NCI-H1694 treated with DMSO at 0.1 percent for 48 hours (cell line): Measurements from ENCODE around the gene ENTPD2.

Experiments
- DNase-seq: peaks from one replicate; lab custom pipeline; 2025; lab: John Stamatoyannopoulos, UW

The ENTPD2 gene

DNA sequence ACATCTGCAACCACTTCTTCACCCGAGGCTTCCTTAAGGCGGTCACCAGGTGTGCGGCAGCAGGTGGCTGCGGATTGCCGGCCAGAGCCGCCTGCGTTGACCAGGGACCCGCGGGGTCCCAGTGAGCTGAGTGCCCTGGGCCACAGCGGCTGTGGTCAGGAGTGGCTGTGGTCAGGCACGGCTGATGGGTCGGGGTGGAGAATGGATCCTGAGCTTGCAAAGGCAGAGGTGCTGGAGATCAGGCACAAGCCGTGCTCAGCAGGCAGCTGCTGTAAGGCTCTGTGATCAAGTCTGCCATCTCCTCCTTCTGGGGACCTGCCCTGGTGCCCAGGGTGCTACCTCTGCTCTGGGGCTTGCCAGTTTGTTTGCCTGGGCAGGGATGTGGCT lies 25.5 kb upstream of the ENTPD2 start:
- DNase-seq: no peak

DNA sequence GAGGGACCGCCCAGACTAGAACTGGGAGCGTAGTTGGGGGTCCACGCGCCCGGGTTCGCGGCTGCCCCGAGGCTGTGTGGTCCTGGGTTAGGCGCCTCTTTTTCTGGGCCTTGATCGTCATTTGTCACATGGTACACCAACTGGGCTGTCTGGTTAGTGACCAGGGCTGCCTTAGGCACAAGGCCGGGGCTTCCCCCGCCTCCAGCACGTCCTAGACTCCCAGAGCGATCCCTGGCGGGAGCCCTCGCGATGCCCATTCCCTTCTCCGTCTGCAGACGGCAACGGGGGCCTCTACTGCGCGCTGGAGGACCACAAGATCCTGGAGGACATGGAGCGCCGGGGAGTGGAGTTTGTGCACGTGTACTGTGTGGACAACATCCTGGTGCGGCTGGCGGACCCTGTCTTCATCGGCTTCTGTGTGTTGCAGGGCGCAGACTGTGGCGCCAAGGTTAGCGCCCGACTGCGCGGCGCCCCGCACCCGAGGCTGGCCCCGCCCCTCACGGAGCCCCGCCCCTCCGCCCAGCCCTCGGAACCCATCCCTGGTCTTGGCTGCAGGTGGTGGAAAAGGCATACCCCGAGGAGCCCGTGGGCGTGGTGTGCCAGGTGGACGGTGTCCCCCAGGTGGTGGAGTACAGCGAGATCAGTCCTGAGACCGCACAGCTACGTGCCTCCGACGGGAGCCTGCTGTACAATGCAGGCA lies 25.0 kb upstream of the ENTPD2 start:
- no peak for DNase-seq

DNA sequence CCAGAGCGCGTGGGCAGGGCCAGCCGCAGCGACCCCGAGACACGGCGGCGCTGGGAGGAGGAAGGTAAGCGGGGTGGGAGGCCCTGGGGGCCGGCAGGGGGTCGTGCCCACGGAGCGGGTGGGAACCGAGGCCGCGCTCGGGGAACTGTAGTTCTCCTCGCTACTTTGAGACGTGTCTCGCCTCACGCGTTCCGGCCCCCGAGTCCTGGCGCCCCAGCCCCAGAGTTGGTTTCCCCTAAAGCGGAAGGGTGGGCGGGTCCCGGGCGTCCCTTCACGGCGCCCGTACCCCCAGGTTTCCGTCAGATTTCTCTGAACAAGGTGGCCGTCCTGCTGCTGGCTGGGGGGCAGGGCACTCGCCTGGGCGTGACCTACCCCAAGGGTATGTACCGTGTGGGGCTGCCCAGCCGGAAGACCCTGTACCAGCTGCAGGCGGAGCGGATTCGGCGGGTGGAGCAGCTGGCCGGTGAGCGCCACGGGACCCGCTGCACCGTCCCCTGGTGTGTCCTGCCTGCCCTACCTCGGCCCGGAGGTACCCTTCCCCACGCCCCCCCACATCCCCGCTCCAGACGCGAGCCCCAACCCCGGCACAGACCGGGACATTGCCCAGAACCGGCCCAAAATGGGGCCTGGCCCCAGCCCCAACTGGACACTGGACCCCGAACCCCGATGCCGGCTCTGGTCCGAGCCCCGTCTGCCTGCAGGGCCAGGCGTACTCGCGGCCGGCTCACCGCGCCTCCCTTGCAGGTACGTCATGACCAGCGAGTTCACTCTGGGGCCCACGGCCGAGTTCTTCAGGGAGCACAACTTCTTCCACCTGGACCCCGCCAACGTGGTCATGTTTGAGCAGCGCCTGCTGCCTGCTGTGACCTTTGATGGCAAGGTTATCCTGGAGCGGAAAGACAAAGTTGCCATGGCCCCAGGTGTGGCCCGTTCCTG lies 24.2 kb upstream of the ENTPD2 start:
- DNase-seq: no peak

DNA sequence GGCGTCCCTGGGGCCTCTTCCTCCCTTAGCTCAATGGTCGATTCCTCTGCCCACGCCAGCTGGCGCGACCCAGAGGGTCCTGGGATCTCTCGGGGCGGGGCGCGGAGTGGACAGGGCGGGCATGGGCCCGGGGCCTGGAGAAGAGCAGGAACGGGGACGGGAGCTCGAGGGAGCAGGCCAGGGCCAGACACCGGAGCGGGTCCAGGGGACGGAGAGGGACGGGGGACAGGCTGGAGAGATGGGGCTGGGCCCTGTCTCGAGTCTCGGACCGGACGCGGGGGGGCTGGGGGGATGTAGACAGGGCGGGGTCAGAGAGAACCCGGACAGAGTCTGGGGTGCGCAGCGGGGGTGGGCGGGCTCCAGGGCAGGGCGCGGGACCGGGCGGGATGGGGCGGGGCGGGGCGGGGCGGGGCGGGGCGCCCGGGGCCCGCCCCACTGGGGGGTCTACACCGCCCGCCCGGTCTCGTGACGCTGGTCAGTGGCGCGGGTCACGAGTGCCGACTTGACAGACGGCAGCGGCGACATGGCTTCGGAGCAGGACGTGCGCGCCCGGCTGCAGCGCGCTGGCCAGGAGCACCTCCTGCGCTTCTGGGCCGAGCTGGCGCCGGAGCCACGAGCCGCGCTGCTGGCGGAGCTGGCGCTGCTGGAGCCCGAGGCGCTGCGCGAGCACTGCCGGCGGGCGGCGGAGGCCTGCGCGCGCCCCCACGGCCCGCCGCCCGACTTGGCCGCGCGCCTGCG lies 23.3 kb upstream of the ENTPD2 start, which contains the start of gene UAP1L1:
Gene UAP1L1 (plus strand): TSS at position 508 of the 738 bp plus-strand sequence. CDS start 16 bp downstream, at position 524.
- no peak for DNase-seq

DNA sequence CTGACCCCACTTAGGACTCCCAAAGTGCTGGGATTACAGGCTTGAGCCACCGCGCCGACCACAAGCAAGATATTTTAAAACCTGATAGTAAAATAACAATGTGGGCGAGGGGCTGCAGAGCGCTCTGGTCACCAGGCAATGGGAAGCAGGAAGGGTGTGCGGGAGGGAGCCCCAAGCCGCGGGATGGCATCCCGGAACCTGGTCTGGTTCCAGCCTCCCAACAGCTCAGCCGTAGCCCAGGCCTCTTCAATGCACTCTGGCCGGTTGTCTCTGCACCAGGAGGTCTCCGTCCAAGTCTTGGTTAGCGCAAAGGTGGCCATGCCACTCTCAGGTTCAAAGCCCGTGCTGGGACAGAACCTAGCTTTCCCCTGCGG lies 22.8 kb upstream of the ENTPD2 start:
- no peak for DNase-seq

DNA sequence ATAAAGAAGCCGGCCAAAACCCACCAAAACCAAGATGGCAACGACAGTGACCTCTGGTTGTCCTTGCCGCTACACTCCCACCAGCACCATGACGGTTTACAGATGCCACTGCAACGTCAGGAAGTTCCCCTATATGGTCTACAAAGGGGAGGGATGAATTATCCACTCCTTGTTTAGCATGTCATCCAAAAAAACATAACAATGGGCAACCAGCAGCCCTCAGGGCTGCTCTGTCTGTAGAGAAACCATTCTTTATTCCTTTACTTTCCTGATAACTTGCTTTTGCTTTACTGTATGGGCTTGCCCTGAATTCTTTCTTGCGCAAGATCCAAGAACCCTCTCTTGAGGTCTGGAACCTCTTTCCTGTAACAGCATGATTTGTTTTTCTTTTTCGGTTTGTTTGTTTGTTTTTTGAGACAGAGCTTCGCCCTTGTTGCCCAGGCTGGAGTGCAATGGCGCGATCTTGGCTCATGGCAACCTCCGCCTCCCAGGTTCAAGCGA lies 21.5 kb upstream of the ENTPD2 start:
- no peak for DNase-seq

DNA sequence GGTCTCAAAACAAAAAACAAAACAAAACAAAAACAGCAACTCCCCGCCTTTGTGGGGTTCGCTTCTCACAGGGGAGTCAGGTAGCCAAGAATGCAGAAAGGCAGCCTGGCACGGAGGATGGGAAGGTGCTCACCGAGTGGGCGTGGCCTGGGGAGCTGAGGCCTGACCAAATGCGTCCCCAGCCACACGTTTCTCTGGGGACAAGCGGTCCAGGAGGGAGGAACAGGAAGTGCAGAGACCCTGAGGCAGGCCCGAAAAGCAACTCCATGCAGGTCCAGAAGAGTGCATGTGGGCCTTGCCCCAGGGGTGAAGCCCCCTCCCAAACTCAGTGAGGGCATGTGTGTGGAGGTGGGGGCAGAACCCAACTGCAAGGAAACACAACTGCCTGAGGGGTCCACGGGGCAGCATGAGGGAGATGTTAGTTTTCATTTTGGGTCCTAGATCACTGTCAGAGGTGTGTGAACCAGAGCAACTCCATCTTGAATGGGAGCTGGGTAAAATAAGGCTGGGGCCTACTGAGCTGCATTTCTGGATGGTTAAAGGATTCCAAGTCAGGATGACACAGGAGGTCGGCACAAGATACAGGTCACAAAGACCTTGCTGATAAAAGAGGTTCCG lies 20.9 kb upstream of the ENTPD2 start:
- no peak for DNase-seq

DNA sequence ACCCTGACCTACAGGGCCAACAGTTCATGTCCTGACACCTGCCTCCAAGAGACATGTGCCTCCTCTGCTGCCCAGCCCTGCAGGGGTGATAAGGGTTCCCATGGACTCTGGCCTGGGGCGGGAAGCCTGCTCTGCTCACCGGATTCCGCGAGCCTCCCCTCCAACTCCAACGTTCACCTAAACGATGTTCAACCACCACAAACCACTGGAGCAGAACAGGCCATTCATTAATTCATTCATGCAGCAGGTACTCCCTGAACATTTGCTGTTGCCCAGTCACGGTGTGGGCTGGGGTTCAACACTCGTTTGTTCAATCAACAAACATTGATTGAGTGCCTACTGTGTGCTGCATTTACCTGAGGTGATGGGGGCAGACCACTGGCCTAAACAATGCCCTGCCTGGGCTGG lies 20.1 kb upstream of the ENTPD2 start:
- no peak for DNase-seq

DNA sequence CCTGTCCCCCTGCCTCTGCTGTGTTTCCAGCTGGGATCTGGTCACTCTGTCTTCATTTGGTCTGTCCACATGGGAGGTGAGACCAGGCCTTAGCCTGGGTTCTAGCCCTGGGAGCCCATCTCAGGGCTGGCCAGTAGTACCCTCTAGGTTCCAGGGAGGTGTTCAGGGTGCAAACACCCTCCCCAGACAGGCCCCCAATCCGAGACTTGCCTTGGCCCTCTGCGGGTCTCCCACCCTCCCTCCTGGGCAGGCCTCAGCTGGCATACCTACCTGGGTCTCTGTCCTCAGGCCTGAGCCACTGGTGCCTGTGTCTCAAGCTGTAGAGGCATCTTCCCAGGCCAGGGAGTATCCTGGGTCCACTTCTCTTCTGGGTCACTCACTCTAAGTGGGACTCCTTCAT lies 17.4 kb upstream of the ENTPD2 start:
- no peak for DNase-seq

DNA sequence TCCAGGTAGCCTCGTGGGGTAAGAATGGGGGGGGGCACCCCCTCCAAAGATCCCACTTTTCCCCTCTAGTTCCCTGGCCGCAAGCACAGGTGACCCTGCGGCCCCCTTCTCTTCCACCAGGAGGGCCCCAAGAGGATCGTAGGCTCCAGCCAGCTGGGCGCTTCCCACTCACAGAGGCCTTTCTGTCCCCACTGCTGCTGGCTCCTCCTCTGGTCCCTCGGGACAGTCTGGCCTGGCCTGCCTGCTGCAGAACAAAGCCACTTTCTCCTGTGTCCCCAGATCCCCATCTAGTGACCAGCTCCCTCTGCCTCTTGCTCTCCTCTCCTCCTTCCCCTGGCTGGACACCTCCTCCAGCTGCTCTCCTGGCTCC lies 17.0 kb upstream of the ENTPD2 start:
- no peak for DNase-seq

DNA sequence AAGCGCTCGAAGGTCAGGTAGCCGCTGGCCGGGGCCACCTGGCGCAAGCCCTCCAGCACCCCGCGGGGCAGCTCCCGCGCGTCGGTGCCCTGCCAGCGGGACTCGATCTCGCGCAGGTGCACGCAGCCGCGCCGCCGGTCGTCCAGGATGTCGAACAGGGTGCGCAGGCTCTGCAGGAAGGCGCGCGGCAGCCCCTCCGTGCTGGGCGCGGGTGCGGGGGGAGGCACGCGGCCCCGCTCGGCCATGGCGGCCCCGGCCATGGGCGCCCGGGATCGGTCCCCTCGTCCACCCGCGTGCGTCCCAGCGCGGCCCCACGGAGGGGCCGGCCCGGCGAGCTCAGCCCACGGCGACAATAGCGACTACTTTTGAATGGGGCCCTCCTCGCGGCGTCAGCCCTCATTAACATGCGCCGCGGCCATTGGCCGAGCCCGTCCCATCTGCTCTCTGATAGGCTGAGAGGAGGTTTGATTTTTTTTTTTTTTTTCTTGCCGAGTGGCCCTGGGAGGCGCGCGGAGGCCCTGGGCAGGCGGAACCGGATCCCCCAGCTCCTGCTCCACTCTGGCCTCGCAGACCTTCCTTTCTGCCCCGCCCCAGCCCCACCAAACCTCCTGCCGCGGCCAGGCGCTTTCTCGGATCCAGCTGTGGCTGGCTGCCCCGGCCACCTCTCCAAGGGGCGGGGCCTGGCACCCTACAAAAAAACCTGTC lies 16.5 kb upstream of the ENTPD2 start, which contains the start of gene SAPCD2:
Gene SAPCD2 (minus strand): TSS at position 357 of the 705 bp plus-strand sequence. CDS start 97 bp downstream, at position 260.
- peak; percentile 69 for DNase-seq

DNA sequence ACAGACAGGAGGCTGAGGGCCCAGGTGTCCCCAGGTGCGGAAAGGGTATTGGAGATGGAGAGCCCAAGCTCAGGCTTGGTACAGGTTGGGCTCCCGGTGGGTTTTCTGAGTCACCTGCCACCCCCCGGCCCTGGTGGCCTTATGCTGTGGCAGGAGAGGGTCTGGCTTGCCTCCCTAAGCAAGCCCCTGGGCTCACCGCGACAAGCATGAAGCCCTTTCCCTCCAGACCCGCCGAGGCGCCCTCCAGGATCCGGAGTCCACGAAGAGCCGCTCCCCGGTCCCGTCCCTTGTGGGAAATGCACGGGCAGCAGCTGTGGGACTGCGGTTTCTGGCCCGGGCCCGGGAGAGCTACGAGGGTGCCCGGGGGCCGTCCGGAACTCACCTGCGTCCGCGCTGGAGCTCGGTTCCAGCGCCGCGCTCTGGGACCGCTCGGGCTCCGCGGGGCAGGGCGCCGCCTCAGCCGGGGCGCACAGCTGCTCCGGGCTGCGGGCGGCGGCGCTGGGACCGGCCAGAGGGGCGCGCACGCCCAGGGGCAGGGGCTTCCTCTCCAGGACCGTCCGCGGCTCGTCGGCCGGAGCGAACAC lies 15.7 kb upstream of the ENTPD2 start:
- DNase-seq: no peak

DNA sequence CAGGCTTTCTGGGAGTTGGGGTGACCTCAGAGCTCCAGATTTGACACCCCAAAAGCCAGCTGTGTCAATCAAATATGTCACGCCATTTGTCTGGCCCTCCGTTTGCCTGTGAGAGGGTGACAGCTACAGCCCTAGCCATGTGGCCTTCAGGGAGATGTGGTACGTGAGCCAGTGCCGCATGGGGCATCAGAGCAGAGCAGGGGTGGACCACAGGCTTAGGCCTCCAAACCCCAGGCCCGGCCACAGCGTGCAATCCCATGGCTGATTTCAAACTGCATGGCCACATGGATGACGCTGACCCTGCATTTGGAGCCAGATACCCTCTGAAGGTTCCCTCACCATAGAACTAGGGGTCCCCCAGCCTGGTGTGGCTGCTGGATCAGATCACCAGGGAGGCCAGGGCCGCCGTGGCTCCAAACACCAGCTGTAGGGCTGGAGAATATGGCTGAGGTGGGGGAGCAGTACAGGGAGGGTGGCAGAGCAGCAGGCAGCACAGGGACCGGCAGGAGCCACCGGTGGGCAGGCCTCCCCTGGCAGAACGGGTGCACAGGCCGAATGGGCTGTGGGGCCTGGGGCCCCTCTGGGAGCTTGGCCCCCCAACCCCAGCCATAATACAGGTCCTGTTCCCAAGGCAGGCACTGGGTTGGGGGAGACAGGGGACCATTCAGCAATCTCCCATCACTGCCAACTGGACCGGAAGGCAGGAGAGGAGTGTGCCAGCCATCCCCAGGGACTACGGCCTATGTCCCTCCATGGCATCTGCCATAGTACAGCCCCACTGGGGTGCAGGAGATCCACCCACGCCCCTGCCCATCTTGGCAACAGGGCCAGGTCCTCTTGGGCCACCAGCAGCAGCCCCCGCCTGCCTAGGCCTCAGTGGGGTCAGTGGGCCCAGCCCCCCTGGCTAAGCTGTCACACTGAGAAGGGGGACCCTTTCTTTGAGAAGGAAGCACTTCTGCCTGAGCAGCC lies 15.0 kb upstream of the ENTPD2 start:
- DNase-seq: no peak

DNA sequence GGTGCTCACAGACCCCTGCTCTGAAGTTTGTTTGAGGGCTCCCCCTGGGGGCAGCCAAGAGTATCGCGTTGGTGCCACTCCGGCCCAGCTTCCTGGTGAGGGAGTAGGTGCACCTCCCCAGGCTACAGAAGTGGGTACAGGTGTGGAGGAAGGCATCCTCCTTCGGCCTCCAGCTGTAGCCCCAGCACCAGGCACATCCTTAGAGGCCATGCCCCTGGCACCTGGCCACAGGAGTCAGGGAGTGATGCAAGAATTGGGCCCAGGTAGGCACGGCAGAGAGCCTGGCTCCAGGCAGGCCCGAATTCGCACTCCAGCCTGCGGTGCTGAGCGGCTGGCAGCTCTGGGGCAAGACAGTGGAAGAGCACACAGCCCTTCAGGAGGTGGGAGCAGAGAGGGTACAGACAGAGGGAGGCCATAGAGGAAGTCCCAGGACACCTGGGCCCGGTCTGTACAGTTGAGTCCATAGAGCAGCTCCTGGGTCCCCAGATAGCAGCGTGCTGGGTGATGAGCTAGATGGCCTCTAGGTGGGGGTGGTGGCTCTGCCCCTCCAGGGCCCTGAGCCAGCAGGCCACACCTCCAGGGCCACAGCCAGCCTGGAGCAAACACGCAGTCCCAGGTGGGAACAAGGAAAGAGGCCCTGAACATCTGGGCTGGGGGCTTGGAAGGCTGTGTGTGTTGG lies 14.1 kb upstream of the ENTPD2 start:
- DNase-seq: peak; percentile 62

DNA sequence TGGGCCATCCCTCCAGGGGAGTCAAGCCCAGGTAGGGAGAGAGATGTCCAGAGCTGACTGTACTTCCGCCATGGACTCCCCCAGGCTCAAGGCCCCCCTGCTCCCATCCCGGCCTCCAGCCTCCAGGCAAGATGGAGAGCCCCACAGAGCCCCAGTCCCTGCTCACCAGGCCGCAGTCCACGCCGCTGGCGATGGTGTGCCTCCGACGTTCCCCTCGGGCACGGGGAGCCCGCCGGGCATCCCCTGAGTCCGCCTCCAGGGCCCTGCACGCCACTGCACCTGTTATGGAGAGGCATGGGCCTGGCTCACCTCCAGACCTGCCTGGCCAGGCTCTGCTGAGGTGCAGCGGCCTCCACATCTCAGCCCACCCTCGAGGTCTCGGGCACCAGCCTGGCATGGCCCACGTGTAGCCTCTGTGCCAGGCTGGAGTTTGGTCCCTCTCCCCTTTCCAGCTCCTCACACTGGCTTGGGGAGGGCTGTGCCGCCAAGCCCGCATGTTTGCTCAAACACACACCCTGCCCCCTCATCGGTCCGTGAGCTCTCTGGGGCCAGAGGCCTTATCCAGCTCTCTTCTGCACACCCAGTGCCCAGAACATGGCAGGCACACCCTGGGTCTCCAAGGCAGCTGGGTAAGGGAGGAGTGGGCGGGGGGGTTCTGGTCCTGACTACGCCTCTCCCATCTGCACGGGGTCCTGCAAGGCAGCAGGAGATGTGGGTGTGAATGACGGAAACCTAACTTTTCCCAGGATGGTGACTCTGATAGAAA lies 12.4 kb upstream of the ENTPD2 start:
- no peak for DNase-seq

DNA sequence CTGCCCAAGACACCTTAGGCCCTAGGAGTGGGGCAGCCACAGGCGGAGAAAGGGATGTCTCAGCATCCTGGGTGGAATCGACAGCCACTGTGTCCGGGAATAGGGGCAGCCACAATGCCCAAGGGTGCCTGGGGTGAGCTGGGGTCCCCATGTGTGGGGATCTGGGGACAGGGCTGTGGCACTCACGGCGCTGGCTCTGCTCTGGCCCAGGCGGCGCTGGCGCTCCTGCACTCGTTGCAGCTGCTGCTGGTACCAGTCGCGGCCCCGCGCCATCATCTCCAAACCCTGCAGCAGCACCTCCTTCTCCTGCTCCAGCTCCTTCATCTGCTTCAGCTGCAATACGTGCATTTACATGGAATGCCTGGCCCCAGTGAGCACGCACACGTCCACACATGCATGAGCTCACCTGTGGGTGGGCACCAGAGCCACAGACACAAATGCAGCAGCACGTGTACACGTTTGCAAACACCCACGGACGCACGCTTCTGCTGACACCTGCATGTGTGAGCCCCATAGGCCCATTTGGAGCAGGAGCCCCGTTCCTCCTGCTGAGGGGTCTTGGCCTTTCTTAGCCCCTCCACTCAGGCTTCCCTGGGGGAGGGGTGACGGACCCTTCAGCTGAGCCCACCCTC lies 11.6 kb upstream of the ENTPD2 start:
- no peak for DNase-seq

DNA sequence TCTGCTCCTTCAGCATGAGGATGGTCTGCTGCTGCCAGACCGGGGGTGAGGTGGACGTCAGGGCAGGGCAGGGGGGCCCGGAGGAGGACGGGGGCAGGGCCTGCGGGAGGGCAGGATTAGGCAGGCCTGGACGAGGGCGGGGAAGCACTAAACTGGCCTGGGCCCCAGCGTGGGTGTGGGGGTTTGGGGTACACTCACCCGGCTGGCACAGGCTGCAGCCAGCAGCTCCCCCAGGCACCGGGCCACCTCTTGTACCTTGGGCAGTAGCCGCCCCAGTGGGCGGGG lies 11.0 kb upstream of the ENTPD2 start:
- DNase-seq: no peak
